Neuronal stem cell (in vitro differentiated cells): ENCODE data around the gene CDH19.
A peak's percentile ranks its signal among the peaks of the same experiment; 100 is the strongest.
"Not testable (repeated sequence)": the region's sequence is repeated elsewhere in the genome, so short reads cannot be mapped to it uniquely, and the experiment has no call there.

Experiments used
- DNase-seq: peaks from one replicate; pipeline ENCODE4 v3.0.0-alpha.2; 2013; ENCODE audit warnings: low spot score
- H2AFZ ChIP-seq: one replicate; pipeline ENCODE4 v1.6.1; 2013; ENCODE audit warnings: mild to moderate bottlenecking, low read length, inconsistent platforms
- H2AK5ac ChIP-seq: 2 replicates; pipeline ENCODE4 v1.6.1; 2013; ENCODE audit warnings: low read depth, mild to moderate bottlenecking, inconsistent platforms, low read length, moderate library complexity, mixed read lengths
- H2BK120ac ChIP-seq: 2 replicates; pipeline ENCODE4 v1.6.1; 2013; ENCODE audit warnings: low read depth, mild to moderate bottlenecking, inconsistent platforms, low read length, moderate library complexity, mixed read lengths
- H2BK12ac ChIP-seq: one replicate; pipeline ENCODE4 v1.6.1; 2013; ENCODE audit warnings: low read length, inconsistent platforms
- H2BK15ac ChIP-seq: 2 replicates; pipeline ENCODE4 v1.6.1; 2013; ENCODE audit warnings: mild to moderate bottlenecking, low read length, inconsistent platforms, mixed read lengths
- H2BK5ac ChIP-seq: one replicate; pipeline ENCODE4 v1.6.1; 2013; ENCODE audit warnings: inconsistent platforms, mild to moderate bottlenecking, low read length, moderate library complexity
- H3K14ac ChIP-seq: one replicate; pipeline ENCODE4 v1.6.1; 2013; ENCODE audit warnings: low read length, inconsistent platforms
- H3K18ac ChIP-seq: 2 replicates; pipeline ENCODE4 v1.6.1; 2013; ENCODE audit warnings: low read length, inconsistent platforms
- H3K23ac ChIP-seq: 2 replicates; pipeline ENCODE4 v1.6.1; 2013; ENCODE audit warnings: low read depth, mild to moderate bottlenecking, mixed read lengths, low read length, inconsistent platforms; ENCODE audit not compliant: poor library complexity
- H3K27ac ChIP-seq: replicated peaks from 3 replicates; pipeline ENCODE4 v1.5.1; 2013; ENCODE audit warnings: low read length, inconsistent platforms
- H3K27me3 ChIP-seq, 3 experiments: 2 replicates each; pipeline ENCODE4 v1.6.1; 2013; ENCODE audit warnings: low read length in 3 of 3, mild to moderate bottlenecking in 2 of 3, inconsistent platforms in 1 of 3, low read depth in 1 of 3, mixed read lengths in 1 of 3, moderate library complexity in 1 of 3; ENCODE audit not compliant: control insufficient read depth in 3 of 3, insufficient read depth in 3 of 3
- H3K36me3 ChIP-seq, 2 donors: replicated peaks in 1 of 2; 2 replicates each; pipeline ENCODE4 v1.6.1; 2013; ENCODE audit warnings: low read length in 2 of 2; ENCODE audit not compliant: control insufficient read depth in 2 of 2, insufficient read depth in 2 of 2
- H3K4ac ChIP-seq: 2 replicates; pipeline ENCODE4 v1.6.1; 2013; ENCODE audit warnings: inconsistent platforms, mild to moderate bottlenecking, low read length, moderate library complexity
- H3K4me1 ChIP-seq, 2 donors: 1 replicate in 1 of 2; 2 replicates in 1 of 2; pipeline ENCODE4 v1.6.1; 2013; ENCODE audit warnings: low read length in 2 of 2, low read depth in 1 of 2; ENCODE audit not compliant: control insufficient read depth in 2 of 2, insufficient read depth in 1 of 2
- H3K4me2 ChIP-seq: one replicate; pipeline ENCODE4 v1.6.1; 2013; ENCODE audit warnings: mild to moderate bottlenecking, low read length, inconsistent platforms; ENCODE audit not compliant: insufficient read depth, poor library complexity, severe bottlenecking
- H3K4me3 ChIP-seq, 2 donors: 2 replicates each; pipeline ENCODE4 v1.5.1; 2013; ENCODE audit warnings: low read length in 2 of 2, mild to moderate bottlenecking in 2 of 2, inconsistent platforms in 1 of 2, moderate library complexity in 1 of 2
- H3K79me1 ChIP-seq: one replicate; pipeline ENCODE4 v1.6.1; 2013; ENCODE audit warnings: low read depth, mild to moderate bottlenecking, inconsistent platforms, low read length, moderate library complexity
- H3K9ac ChIP-seq: one replicate; pipeline ENCODE4 v1.6.1; 2013; ENCODE audit warnings: mild to moderate bottlenecking, low read depth, low read length, inconsistent platforms; ENCODE audit not compliant: poor library complexity
- H3K9me3 ChIP-seq, 2 donors: replicated peaks in 1 of 2; 2 replicates each; pipeline versions ENCODE3 to v1.6.1; 2013; ENCODE audit warnings: low read length in 2 of 2, mild to moderate bottlenecking in 2 of 2, inconsistent platforms in 1 of 2, low read depth in 1 of 2, mixed read lengths in 1 of 2, moderate library complexity in 1 of 2; ENCODE audit not compliant: control insufficient read depth in 2 of 2, insufficient read depth in 1 of 2
- H4K8ac ChIP-seq: one replicate; pipeline ENCODE4 v1.6.1; 2013; ENCODE audit warnings: low read depth, mild to moderate bottlenecking, inconsistent platforms, low read length, moderate library complexity
- H4K91ac ChIP-seq: one replicate; pipeline ENCODE4 v1.6.1; 2013; ENCODE audit warnings: low read length, low read depth, mild to moderate bottlenecking, inconsistent platforms; ENCODE audit not compliant: poor library complexity
- WGBS, 2 donors: extraction: QIAGEN DNeasy Blood & Tissue Kit; methylation state at CpG; one replicate each; pipeline ENCODE4 v1.1.7; 2013; ENCODE audit warnings: missing lambda C conversion rate in 2 of 2, mixed read lengths in 1 of 2; ENCODE audit not compliant: insufficient read length in 2 of 2, insufficient replicate concordance in 1 of 2; ENCODE audit errors: extremely low coverage in 2 of 2; 5-methylcytosine and 5-hydroxymethylcytosine counted together

CDH19 gene

GRCh38 chr18:66497351-66497750 is 106.5 kb downstream of the CDH19 start:
- H3K9me3 ChIP-seq = no peaks in the 10 kb centered on the region
- H3K14ac ChIP-seq = no peak overlapping the region
- H3K79me1 ChIP-seq = no peaks in the 10 kb centered on the region
- H2AFZ ChIP-seq = no peak overlapping the region
- no peaks in the 10 kb centered on the region for H3K36me3 ChIP-seq
- H3K18ac ChIP-seq = no peak overlapping the region
- DNase-seq = no peak
- no peak overlapping the region for H2BK5ac ChIP-seq
- H3K27me3 ChIP-seq = no peaks in the 10 kb centered on the region
- no peak overlapping the region for H3K27ac ChIP-seq
- H3K4ac ChIP-seq = no peak overlapping the region
- no peak overlapping the region for H4K8ac ChIP-seq
- no peak overlapping the region for H2BK12ac ChIP-seq
- no peak overlapping the region for H3K4me3 ChIP-seq
- H3K9ac ChIP-seq = no peak overlapping the region
- H3K4me1 ChIP-seq = peaks cover 0 to 2% of the 10 kb centered on the region in 2 donors
- no peak overlapping the region for H3K23ac ChIP-seq
- H2BK120ac ChIP-seq = no peak overlapping the region
- no peak overlapping the region for H2BK15ac ChIP-seq
- H2AK5ac ChIP-seq = no peak overlapping the region
- no CpG with 5 or more reads among the region's 6 CpGs for WGBS, 2 donors
- no peak overlapping the region for H3K4me2 ChIP-seq
- no peak overlapping the region for H4K91ac ChIP-seq

GRCh38 chr18:66495844-66496243 is 108.0 kb downstream of the CDH19 start:
- Histone ChIP-seq H3K27me3 (no peaks in the 10 kb centered on the region), H3K4ac (no peak overlapping the region), H3K79me1 (no peaks in the 10 kb centered on the region), H3K4me3 (no peak overlapping the region), H4K8ac (no peak overlapping the region), H3K4me2 (no peak overlapping the region), H3K27ac (no peak overlapping the region), H3K4me1 (peaks cover 0 to 2% of the 10 kb centered on the region in 2 donors), H3K18ac (no peak overlapping the region), H3K9me3 (peaks cover 0 to 5% of the 10 kb centered on the region in 2 donors), H4K91ac (no peak overlapping the region), H2BK5ac (no peak overlapping the region), H3K9ac (no peak overlapping the region), H3K14ac (no peak overlapping the region), H2AK5ac (no peak overlapping the region), H3K23ac (no peak overlapping the region), H2BK120ac (no peak overlapping the region), H2BK12ac (no peak overlapping the region), H2AFZ (no peak overlapping the region), H2BK15ac (no peak overlapping the region), H3K36me3 (no peaks in the 10 kb centered on the region)
- no CpG with 5 or more reads among the region's 3 CpGs for WGBS, 2 donors
- DNase-seq = peak; percentile 75

DNA sequence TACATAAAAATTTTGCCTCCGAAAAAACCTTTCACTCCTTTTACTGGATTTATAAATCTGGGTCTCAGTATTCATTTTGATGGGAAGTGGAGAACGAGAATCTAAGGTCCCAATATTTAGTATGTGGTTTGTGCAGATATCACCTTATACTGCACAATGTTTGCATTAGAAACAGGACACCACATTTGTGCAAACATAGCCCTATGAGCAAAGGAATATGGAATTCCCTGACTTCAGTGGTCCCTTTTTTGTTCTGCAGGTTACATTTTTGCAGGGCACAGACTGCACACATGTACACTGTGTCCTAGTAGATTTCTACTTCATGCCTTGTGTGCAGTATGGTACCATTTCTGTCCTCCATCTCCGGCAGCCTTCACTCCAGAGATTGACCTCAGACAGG is 130.0 kb downstream of the CDH19 start:
- H2AK5ac ChIP-seq = no peak overlapping the region
- H4K8ac ChIP-seq = no peak overlapping the region
- H2BK120ac ChIP-seq = no peak overlapping the region
- no peak overlapping the region for H3K18ac ChIP-seq
- H3K4ac ChIP-seq = no peak overlapping the region
- no peak overlapping the region for H2BK15ac ChIP-seq
- no CpG with 5 or more reads among the region's 3 CpGs for WGBS, 2 donors
- peak overlapping the region; percentile 47 for H2AFZ ChIP-seq
- H4K91ac ChIP-seq = no peak overlapping the region
- H3K4me2 ChIP-seq = no peak overlapping the region
- H3K79me1 ChIP-seq = no peaks in the 10 kb centered on the region
- H2BK5ac ChIP-seq = no peak overlapping the region
- H3K27ac ChIP-seq = no peak overlapping the region
- H3K27me3 ChIP-seq = no peaks in the 10 kb centered on the region
- no peak overlapping the region for H3K14ac ChIP-seq
- no peak for DNase-seq
- no peak overlapping the region for H3K4me3 ChIP-seq
- no peaks in the 10 kb centered on the region for H3K4me1 ChIP-seq
- no peaks in the 10 kb centered on the region for H3K9me3 ChIP-seq
- H3K23ac ChIP-seq = no peak overlapping the region
- H2BK12ac ChIP-seq = no peak overlapping the region
- no peak overlapping the region for H3K9ac ChIP-seq
- H3K36me3 ChIP-seq = no peaks in the 10 kb centered on the region

GRCh38 chr18:66466184-66466583 is 137.7 kb downstream of the CDH19 start:
- H3K9me3 ChIP-seq, H3K23ac ChIP-seq, H3K9ac ChIP-seq, H4K8ac ChIP-seq, H2BK5ac ChIP-seq, H4K91ac ChIP-seq, H2AK5ac ChIP-seq, H3K18ac ChIP-seq, H3K4me1 ChIP-seq, H3K14ac ChIP-seq, H3K27ac ChIP-seq, H3K4me3 ChIP-seq, H3K36me3 ChIP-seq, H2BK15ac ChIP-seq, H3K4me2 ChIP-seq, H3K27me3 ChIP-seq, H2AFZ ChIP-seq, H2BK120ac ChIP-seq, H3K79me1 ChIP-seq, DNase-seq, H2BK12ac ChIP-seq, H3K4ac ChIP-seq: not testable (repeated sequence)
- no CpG with 5 or more reads among the region's 5 CpGs for whole genome bisulfite sequencing, 2 donors
